Glutamatergic neuron (in vitro differentiated cells): ENCODE measurements around the gene HIVEP3. TPM values are rescaled to one million over a fixed set of nuclear protein-coding genes. Genes with fewer than 3 reads are reported as not detected.

Experiments used
- DNase-seq: peaks from one replicate; pipeline ENCODE4 v3.0.0; 2022
- H3K27ac Mint-ChIP-seq: one replicate; pipeline ENCODE4 v1.8.0; 2020; ENCODE audit warnings: mild to moderate bottlenecking, mixed read lengths, inconsistent platforms; ENCODE audit not compliant: unreplicated experiment
- H3K27me3 Mint-ChIP-seq: one replicate; pipeline ENCODE4 v1.8.0; 2020; ENCODE audit warnings: mild to moderate bottlenecking, moderate library complexity, mixed read lengths, inconsistent platforms; ENCODE audit not compliant: unreplicated experiment
- H3K36me3 Mint-ChIP-seq: one replicate; pipeline ENCODE4 v1.8.0; 2020; ENCODE audit warnings: mild to moderate bottlenecking, mixed read lengths, inconsistent platforms; ENCODE audit not compliant: unreplicated experiment
- H3K4me1 Mint-ChIP-seq: one replicate; pipeline ENCODE4 v1.8.0; 2020; ENCODE audit warnings: mild to moderate bottlenecking, low read depth, mixed read lengths, inconsistent platforms; ENCODE audit not compliant: unreplicated experiment
- H3K4me3 Mint-ChIP-seq: one replicate; pipeline ENCODE4 v1.8.0; 2020; ENCODE audit warnings: mild to moderate bottlenecking, mixed read lengths, inconsistent platforms; ENCODE audit not compliant: unreplicated experiment
- H3K9me3 Mint-ChIP-seq: one replicate; pipeline ENCODE4 v1.8.0; 2020; ENCODE audit warnings: mild to moderate bottlenecking, moderate library complexity, mixed read lengths, inconsistent platforms; ENCODE audit not compliant: unreplicated experiment
- CTCF ChIP-seq: fragments of 200-600 bp; sonication (generic); IDR thresholded peaks from one replicate; pipeline ENCODE4 v1.5.0; 2021; ENCODE audit not compliant: partially characterized antibody, unreplicated experiment
- total RNA-seq: library from RNA; stranded (reverse); fragmentation: NEBNext Ultra II Directional; extraction: Animal tissue kit (Norgen Biotek cat#: 25700); gene quantifications from one replicate; pipeline ENCODE4 v1.2.1, GENCODE V29; 2021; ENCODE audit not compliant: unreplicated experiment

HIVEP3 gene
- total RNA-seq, 1 donor from 2014 or later, result 15.1 TPM

- no peak for TF ChIP-seq CTCF
- H3K27ac Mint-ChIP-seq, result no peak overlapping the region
- peaks cover 15% of the 10 kb centered on the region for H3K9me3 Mint-ChIP-seq
- no peak overlapping the region for H3K4me3 Mint-ChIP-seq
- peaks cover 52% of the 10 kb centered on the region for H3K4me1 Mint-ChIP-seq
- peaks cover 21% of the 10 kb centered on the region for H3K27me3 Mint-ChIP-seq
- DNase-seq, result no peak
- no peaks in the 10 kb centered on the region for H3K36me3 Mint-ChIP-seq
Observed at GRCh38 chr1:41617336-41617735, 301.4 kb downstream of the HIVEP3 start.

- H3K27me3 Mint-ChIP-seq, result peaks cover 18% of the 10 kb centered on the region
- H3K27ac Mint-ChIP-seq, result no peak overlapping the region
- H3K4me1 Mint-ChIP-seq, result peaks cover 50% of the 10 kb centered on the region
- no peaks in the 10 kb centered on the region for H3K36me3 Mint-ChIP-seq
- TF ChIP-seq CTCF, result no peak
- H3K9me3 Mint-ChIP-seq, result peaks cover 15% of the 10 kb centered on the region
- no peak overlapping the region for H3K4me3 Mint-ChIP-seq
- no peak for DNase-seq
Observed at GRCh38 chr1:41616563-41616962, 302.2 kb downstream of the HIVEP3 start.

GRCh38 chr1:41615981-41616380, 302.7 kb downstream of the HIVEP3 start:
- no peak for TF ChIP-seq CTCF

GRCh38 chr1:41615316-41615715, 303.4 kb downstream of the HIVEP3 start:
- H3K27me3 Mint-ChIP-seq, result peaks cover 15% of the 10 kb centered on the region
- no peak for DNase-seq
- peaks cover 20% of the 10 kb centered on the region for H3K9me3 Mint-ChIP-seq
- H3K36me3 Mint-ChIP-seq, result peaks cover 6% of the 10 kb centered on the region
- H3K4me3 Mint-ChIP-seq, result peak overlapping the region; percentile 38
- peaks cover 47% of the 10 kb centered on the region for H3K4me1 Mint-ChIP-seq
- TF ChIP-seq CTCF, result no peak
- H3K27ac Mint-ChIP-seq, result peak overlapping the region; percentile 55

More at GRCh38 chr1:41615981-41616380, 302.7 kb downstream of the HIVEP3 start:
- H3K27me3 Mint-ChIP-seq, result peaks cover 16% of the 10 kb centered on the region
- peaks cover 3% of the 10 kb centered on the region for H3K36me3 Mint-ChIP-seq
- peak overlapping the region; percentile 28 for H3K27ac Mint-ChIP-seq
- no peak for DNase-seq
- H3K4me1 Mint-ChIP-seq, result peaks cover 49% of the 10 kb centered on the region
- H3K4me3 Mint-ChIP-seq, result no peak overlapping the region
- H3K9me3 Mint-ChIP-seq, result peaks cover 18% of the 10 kb centered on the region

GRCh38 chr1:41614818-41615217, 303.9 kb downstream of the HIVEP3 start:
- H3K36me3 Mint-ChIP-seq, result peaks cover 6% of the 10 kb centered on the region
- H3K27me3 Mint-ChIP-seq, result peaks cover 13% of the 10 kb centered on the region
- peaks cover 20% of the 10 kb centered on the region for H3K9me3 Mint-ChIP-seq
- H3K27ac Mint-ChIP-seq, result peak overlapping the region; percentile 98
- H3K4me1 Mint-ChIP-seq, result peaks cover 44% of the 10 kb centered on the region
- no peak for DNase-seq
- peak overlapping the region; percentile 51 for H3K4me3 Mint-ChIP-seq
- TF ChIP-seq CTCF, result no peak
